DOHH2 (cell line): ENCODE data around the gene APLNR.

ENCODE experiments used
- H3F3A ChIP-seq: fragments of 200-600 bp; sonication (generic), shearing (Covaris generic); 2 replicates; pipeline ENCODE4 v1.6.0; 2016; ENCODE audit warnings: antibody characterized with exemption, mild to moderate bottlenecking; ENCODE audit not compliant: control insufficient read depth, insufficient read depth
- H3K27ac ChIP-seq: fragments of 200-600 bp; sonication (generic); 2 replicates; pipeline ENCODE4 v1.5.1; 2014; ENCODE audit warnings: low read depth, mild to moderate bottlenecking, low read length, moderate library complexity
- H3K27me3 ChIP-seq: fragments of 200-600 bp; sonication (generic); 2 replicates; pipeline ENCODE4 v1.6.1; 2014; ENCODE audit warnings: mild to moderate bottlenecking, low read length, mixed read lengths; ENCODE audit not compliant: control insufficient read depth
- H3K36me3 ChIP-seq: fragments of 200-600 bp; sonication (generic); 2 replicates; pipeline ENCODE4 v1.6.1; 2014; ENCODE audit warnings: mild to moderate bottlenecking, low read length, moderate library complexity, mixed read lengths; ENCODE audit not compliant: control insufficient read depth
- H3K4me1 ChIP-seq: fragments of 200-600 bp; sonication (generic); 2 replicates; pipeline ENCODE4 v1.6.1; 2014; ENCODE audit warnings: mild to moderate bottlenecking, low read length, mixed read lengths; ENCODE audit not compliant: control insufficient read depth
- H3K4me2 ChIP-seq: fragments of 200-600 bp; sonication (generic); 2 replicates; pipeline ENCODE4 v1.6.0; 2014; ENCODE audit warnings: mild to moderate bottlenecking, low read length, moderate library complexity
- H3K4me3 ChIP-seq: fragments of 200-600 bp; sonication (generic); 2 replicates; pipeline ENCODE4 v1.5.1; 2014; ENCODE audit warnings: mild to moderate bottlenecking, low read length, mixed read lengths
- H3K79me2 ChIP-seq: fragments of 200-600 bp; sonication (generic); 2 replicates; pipeline ENCODE4 v1.6.1; 2014; ENCODE audit warnings: mild to moderate bottlenecking, low read length, mixed read lengths; ENCODE audit not compliant: control insufficient read depth
- H3K9me2 ChIP-seq: fragments of 200-600 bp; sonication (generic); replicated peaks from 2 replicates; pipeline ENCODE4 v1.6.1; 2014; ENCODE audit warnings: mild to moderate bottlenecking, low read length, mixed read lengths; ENCODE audit not compliant: control insufficient read depth
- H3K9me3 ChIP-seq: fragments of 200-600 bp; sonication (generic); 2 replicates; pipeline ENCODE4 v1.6.1; 2014; ENCODE audit warnings: antibody characterized with exemption, low read length, mixed read lengths; ENCODE audit not compliant: control insufficient read depth, insufficient read depth
- H4K20me1 ChIP-seq: fragments of 200-600 bp; sonication (generic); 2 replicates; pipeline ENCODE4 v1.6.0; 2014; ENCODE audit warnings: low read depth, mild to moderate bottlenecking, antibody characterized with exemption, low read length, moderate library complexity; ENCODE audit not compliant: control insufficient read depth, insufficient read depth
- EZH2phosphoT487 ChIP-seq: fragments of 200-600 bp; sonication (generic); IDR thresholded peaks from 2 replicates; pipeline ENCODE4 v1.6.1; 2017; ENCODE audit warnings: borderline replicate concordance, mild to moderate bottlenecking, antibody characterized with exemption, low read length, moderate library complexity, mixed read lengths
- TF ChIP-seq, protein P1 (sequence below): fragments of 200-600 bp; sonication (generic); IDR thresholded peaks from one replicate; pipeline ENCODE4 v1.5.1; 2014; ENCODE audit warnings: antibody characterized with exemption, mild to moderate bottlenecking, low read depth, low read length; ENCODE audit not compliant: poor library complexity, severe bottlenecking

Gene APLNR

DNA sequence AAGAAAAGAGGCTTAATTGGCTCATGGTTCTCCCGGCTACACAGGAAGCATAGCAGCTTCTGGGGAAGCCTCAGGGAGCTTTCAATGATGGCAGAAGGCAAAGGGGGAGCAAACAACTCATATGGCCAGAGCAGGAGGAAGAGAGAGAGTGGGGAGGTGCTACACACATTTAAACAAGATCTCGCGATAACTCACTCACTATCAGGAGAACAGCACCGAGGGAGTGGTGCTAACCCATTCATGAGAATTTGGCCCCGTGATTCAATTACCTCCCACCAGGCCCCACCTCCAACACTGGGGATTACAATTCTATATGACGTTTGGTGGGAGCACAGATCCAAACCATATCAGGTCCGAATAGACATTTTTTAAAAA is 41.7 kb upstream of the APLNR start:
- Histone ChIP-seq H4K20me1 (no peaks in the 10 kb centered on the region), H3K79me2 (no peaks in the 10 kb centered on the region), H3K4me3 (no peak overlapping the region), H3K4me2 (no peak overlapping the region), H3K27ac (no peak overlapping the region), H3K9me2 (no peaks in the 10 kb centered on the region), H3K9me3 (no peaks in the 10 kb centered on the region), H3K36me3 (no peaks in the 10 kb centered on the region), H3K27me3 (peaks cover 34% of the 10 kb centered on the region), H3K4me1 (no peaks in the 10 kb centered on the region), H3F3A (no peaks in the 10 kb centered on the region)
- TF ChIP-seq, protein P1, sequence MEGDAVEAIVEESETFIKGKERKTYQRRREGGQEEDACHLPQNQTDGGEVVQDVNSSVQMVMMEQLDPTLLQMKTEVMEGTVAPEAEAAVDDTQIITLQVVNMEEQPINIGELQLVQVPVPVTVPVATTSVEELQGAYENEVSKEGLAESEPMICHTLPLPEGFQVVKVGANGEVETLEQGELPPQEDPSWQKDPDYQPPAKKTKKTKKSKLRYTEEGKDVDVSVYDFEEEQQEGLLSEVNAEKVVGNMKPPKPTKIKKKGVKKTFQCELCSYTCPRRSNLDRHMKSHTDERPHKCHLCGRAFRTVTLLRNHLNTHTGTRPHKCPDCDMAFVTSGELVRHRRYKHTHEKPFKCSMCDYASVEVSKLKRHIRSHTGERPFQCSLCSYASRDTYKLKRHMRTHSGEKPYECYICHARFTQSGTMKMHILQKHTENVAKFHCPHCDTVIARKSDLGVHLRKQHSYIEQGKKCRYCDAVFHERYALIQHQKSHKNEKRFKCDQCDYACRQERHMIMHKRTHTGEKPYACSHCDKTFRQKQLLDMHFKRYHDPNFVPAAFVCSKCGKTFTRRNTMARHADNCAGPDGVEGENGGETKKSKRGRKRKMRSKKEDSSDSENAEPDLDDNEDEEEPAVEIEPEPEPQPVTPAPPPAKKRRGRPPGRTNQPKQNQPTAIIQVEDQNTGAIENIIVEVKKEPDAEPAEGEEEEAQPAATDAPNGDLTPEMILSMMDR, result no peak
- no peak for TF ChIP-seq EZH2phosphoT487

- TF ChIP-seq EZH2phosphoT487, result no peak
- TF ChIP-seq, protein P1, result peak; percentile 91
- Histone ChIP-seq H3K4me2 (no peak overlapping the region), H3K4me3 (no peak overlapping the region), H3K9me2 (no peaks in the 10 kb centered on the region), H3K27ac (no peak overlapping the region), H3F3A (no peaks in the 10 kb centered on the region), H3K9me3 (no peaks in the 10 kb centered on the region), H3K36me3 (no peaks in the 10 kb centered on the region), H3K27me3 (peaks cover 34% of the 10 kb centered on the region), H3K4me1 (no peaks in the 10 kb centered on the region), H4K20me1 (no peaks in the 10 kb centered on the region), H3K79me2 (no peaks in the 10 kb centered on the region)
These were observed 41.0 kb upstream of the APLNR start for GRCh38 chr11:57277845-57278720.

GRCh38 chr11:57276971-57277675 is 40.1 kb upstream of the APLNR start:
- no peaks in the 10 kb centered on the region for H4K20me1 ChIP-seq
- H3K79me2 ChIP-seq, result no peaks in the 10 kb centered on the region
- no peak for TF ChIP-seq EZH2phosphoT487
- no peaks in the 10 kb centered on the region for H3K9me2 ChIP-seq
- no peaks in the 10 kb centered on the region for H3K9me3 ChIP-seq
- H3K36me3 ChIP-seq, result no peaks in the 10 kb centered on the region
- H3K4me3 ChIP-seq, result no peak overlapping the region
- no peak overlapping the region for H3K4me2 ChIP-seq
- no peaks in the 10 kb centered on the region for H3K4me1 ChIP-seq
- no peak overlapping the region for H3K27ac ChIP-seq
- no peaks in the 10 kb centered on the region for H3F3A ChIP-seq
- peaks cover 34% of the 10 kb centered on the region for H3K27me3 ChIP-seq
